NCI-H1092 (cell line): Measurements from ENCODE around the gene ZNF576.
A peak's percentile ranks its signal among the peaks of the same experiment; 100 is the strongest.
"Not testable (repeated sequence)": the region's sequence is repeated elsewhere in the genome, so short reads cannot be mapped to it uniquely, and the experiment has no call there.

Source experiments
- DNase-seq: peaks from one replicate; lab custom pipeline; 2025; lab: John Stamatoyannopoulos, UW

Gene ZNF576

GRCh38 chr19:43599635-43600295, 3.4 kb downstream of the ZNF576 start:
- DNase-seq: no peak

GRCh38 chr19:43600326-43600725, 3.9 kb downstream of the ZNF576 start:
- DNase-seq: not testable (repeated sequence)

- DNase-seq: no peak
These were observed 9.6 kb downstream of the ZNF576 start for GRCh38 chr19:43605875-43606568.

GRCh38 chr19:43606569-43607229, 10.3 kb downstream of the ZNF576 start:
- DNase-seq: no peak

- DNase-seq: no peak
These were observed 11.1 kb downstream of the ZNF576 start for GRCh38 chr19:43607238-43608205.

DNA sequence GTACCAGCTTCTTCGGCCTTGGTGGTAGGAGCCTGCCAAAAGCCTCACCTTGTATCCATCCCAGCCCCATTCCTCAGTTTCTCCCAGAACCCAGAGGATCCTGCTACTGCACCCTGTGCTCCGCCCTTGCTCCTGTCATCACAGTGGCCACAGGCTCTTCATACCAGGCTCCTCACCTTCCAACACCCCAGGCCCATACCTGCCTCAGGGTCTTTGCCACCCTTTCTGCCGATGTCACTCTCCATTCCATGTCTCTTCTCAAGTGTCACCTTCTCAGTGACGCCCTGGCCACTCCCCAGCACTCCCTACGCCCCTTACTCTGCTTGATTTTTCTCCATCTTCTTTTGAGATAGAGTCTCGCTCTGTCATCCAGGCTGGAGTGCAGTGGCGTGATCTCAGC, 13.5 kb downstream of the ZNF576 start:
- no peak for DNase-seq

DNA sequence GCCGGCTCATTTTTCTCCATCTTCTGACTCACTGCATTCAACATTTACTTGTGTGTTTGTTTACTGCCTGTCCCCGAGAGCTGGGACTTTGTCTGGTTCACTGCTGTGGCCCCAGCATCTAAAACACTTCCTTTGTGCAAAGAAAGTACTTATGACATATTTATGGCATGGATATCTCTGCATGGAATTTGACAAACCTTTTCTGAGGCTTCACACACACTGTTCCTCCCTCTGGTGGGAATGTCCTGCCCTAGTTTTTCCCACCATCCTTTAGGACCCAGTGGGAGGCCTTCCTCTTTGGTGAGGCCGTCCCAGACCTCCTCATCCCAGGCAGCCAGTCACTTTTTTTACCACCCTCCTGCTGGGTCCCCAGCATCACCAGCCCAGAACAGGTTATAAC, 14.1 kb downstream of the ZNF576 start:
- DNase-seq: no peak

DNA sequence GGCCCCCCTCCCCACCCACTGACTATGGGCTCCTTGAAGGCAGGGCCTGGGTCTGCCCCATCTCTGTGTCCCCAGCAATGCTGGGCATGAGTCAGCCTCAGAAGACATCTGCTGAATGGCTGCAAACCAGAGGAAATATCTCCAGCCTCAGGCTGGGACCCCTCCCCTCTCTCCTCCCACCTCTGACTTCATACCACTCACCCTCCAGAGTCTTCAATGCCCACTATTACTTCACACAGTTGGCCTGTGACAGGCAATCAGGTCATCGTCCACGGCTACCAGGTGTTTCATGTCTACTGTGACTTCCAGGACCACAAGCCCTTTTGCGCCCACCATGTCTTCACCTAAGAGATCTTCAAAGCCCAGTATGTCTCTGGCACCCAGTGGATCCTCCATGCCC, 15.4 kb downstream of the ZNF576 start, which contains the start of gene SRRM5:
TSS of gene SRRM5 (plus strand) at position 301 of the 400 bp plus-strand sequence. CDS start at position 335, 34 bp downstream.
- DNase-seq: no peak

GRCh38 chr19:43612374-43612773, 16.0 kb downstream of the ZNF576 start:
- DNase-seq: no peak

GRCh38 chr19:43616306-43616705, 19.9 kb downstream of the ZNF576 start:
- no peak for DNase-seq

DNA sequence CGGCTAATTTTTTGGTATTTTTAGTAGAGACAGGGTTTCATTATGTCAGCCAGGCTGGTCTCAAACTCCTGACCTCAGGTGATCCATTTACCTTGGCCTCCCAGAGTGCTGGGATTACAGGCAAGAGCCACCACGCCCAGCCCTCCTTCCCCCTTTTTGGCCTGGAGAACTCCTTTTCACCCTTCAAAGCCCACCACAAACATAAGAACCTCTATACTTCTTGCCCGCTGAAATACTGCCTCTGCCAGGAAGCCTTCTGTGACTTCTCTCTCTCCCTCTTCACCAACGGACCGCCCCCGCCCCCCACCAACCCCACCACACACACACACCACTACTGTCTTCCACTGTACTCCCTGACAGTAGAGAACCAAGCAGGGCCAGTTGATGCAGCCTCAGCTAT, 20.6 kb downstream of the ZNF576 start:
- no peak for DNase-seq

DNA sequence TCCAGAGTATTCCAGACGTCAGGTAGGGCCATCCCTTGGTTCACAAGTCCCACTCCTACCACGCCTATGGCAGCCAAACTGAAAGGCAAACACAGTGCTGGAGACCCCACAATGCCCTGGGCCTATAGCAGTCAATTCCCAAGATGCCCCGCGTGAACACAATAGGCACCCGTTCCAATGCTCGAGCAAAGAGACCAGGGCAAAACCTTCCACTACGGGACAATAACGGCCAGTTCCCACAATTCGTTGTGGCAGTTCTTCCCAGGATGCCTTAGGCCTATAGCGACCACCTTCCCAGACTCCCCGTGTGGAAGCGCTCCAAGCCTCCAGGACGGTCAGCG, 22.5 kb downstream of the ZNF576 start:
- peak; percentile 39 for DNase-seq

DNA sequence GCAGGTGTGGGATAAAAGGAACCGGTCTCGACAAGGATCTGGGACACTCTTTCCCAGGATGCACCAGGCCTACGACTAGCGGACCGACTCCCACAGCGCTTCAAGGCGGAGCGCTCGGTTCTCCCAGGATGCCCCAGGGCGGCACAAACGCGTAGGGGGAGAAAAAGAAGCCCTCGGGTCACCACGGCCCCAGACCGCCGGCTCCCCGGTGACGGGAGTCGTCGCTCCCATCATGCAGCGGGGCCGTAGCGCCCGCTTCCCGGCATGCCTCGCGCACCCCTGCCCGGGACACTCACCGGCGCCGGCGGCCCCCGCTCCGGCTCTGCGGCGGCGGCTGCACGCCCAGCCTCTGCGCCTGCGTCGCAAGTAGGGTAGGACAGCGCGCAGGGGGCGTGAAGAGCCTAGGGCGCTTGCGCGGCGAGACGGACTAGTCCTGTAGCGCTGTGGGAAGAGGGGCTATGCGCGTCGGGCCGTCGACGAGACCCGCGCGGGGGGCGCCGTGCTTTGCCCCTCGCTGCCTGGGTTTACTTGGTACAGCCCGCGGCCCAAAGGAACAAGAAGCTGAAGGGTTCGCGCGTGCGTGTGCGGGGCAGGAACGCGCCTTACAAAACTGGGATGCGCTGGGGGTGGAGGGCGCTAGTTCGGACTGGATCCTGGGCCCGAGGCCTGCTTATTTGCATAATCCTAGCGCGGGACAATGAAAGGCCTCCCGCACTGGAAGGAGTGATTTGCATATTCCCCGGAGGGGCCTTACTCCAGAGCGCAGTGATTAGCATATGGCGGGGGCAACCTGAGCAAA, 23.1 kb downstream of the ZNF576 start, which contains the start of gene ZNF428:
TSS of gene ZNF428 (minus strand) at position 368 of the 799 bp plus-strand sequence. CDS start 5,325 bp downstream, outside the sequence.
- peak; percentile 80 for DNase-seq

GRCh38 chr19:43620061-43621001, 23.9 kb downstream of the ZNF576 start:
- no peak for DNase-seq

DNA sequence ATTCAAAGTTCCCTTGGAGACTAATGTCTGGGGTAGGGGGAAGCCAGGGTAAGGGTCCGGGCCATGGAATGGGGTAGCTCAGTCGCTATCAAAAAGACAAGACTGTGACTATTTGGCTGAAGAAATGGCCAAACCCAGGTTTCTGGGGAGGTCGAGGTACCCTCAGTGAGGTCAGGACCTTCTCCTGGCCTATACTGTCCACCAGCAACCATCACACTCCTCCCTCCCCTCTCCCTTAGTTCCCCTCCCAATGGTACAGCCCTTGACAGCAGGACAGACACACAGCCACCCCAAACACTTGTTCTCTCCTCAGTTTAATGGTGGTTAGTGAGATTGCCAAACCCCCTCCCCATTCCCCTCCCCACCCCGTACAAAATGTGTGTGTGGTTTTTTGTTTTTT, 25.7 kb downstream of the ZNF576 start:
- DNase-seq: no peak

DNA sequence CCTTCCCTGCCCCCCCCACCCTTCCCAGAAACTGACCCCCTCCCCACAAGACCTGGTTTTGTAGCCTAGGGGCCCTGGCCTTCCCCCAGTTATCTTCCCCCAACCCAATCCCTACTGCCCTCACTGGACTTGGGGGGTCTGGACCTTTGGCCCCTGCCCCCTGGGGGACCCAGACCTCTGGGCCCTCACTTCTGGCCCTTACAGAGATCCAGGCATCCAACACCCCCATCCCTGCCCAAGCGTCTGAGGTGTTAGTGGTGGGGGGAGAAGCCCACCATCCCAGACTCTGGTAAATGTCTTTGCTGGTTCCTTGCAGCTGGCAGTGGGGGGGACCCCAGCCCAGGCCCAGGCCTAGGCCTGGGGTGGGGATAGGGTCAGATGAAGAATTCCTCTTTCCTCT, 26.6 kb downstream of the ZNF576 start:
- DNase-seq: no peak

DNA sequence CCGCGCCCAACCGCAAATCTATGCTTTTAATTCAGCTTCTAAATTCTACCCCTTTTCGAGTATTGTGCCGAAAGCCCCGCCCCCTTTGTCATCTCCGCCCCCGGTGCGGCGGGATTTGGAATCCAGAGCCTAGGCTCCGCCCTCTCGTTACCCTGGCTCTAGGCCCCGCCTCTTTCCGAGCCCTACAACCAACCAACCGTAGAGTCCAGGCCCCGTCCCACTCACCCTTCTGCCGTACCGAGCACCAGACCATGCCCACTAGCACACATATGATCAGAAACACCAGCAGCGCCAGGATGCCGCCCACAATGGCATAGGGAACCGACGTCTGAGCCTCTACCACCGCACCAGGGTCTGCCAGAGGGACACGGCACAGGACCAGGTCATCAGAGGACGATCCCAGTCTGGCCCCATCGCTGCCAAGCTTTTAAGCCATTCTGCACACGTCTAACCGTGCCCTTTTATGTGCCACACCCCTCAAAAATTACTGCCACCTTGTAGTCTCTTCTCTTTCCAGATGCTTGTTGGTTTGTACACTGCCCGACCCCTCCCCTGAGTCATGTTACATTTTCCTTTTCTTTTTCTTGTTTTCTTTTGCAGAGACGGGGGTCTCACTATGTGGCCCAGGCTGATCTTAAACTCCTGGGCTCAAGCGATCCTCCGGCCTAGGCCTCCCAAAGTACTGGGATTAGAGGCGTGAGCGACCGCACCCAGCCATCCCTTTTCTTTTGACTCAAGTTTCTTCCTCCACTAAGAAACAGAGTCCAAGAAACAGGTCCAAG, 27.7 kb downstream of the ZNF576 start:
- no peak for DNase-seq

DNA sequence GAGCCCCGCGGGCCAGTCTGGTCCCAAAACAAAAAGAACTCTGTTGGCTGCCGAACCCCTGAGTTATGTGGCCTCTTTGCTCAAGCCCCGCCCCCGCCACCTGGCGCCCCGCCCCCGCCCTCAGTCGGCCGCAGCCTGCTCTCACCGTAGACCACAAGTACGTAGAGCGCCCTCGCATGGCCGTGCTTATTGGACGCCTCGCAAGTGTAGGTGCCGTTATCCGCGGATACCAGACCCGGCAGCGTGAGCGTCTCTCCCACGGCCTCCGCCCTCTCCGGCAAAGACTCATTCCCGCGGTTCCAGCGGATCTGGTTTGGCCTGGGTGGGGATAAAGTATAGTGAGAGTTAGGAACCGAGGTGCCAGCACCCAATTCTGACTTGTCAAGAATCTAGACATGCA, 28.5 kb downstream of the ZNF576 start:
- DNase-seq: no peak

GRCh38 chr19:43625918-43626579, 29.7 kb downstream of the ZNF576 start:
- DNase-seq: no peak
